Tibial nerve (tissue), 4 donors: ENCODE data around the gene LRRC31. TPM values are rescaled to one million over a fixed set of nuclear protein-coding genes. Genes with fewer than 3 reads are reported as not detected.

Experiments used
- DNase-seq, 2 donors: peaks; one replicate each; pipeline ENCODE4 v3.0.0-alpha.2; 2019; ENCODE audit warnings: low spot score in 2 of 2
- H3K27ac ChIP-seq, 4 donors: fragments of 200-600 bp; sonication (generic) in 3 of 4; one replicate each; pipeline ENCODE4 v1.5.1; 2017 to 2019; ENCODE audit warnings: mild to moderate bottlenecking in 1 of 4
- H3K27me3 ChIP-seq, 2 donors: fragments of 200-600 bp; sonication (generic) in 1 of 2; one replicate each; pipeline versions ENCODE4 v1.5.1 to v1.6.0; 2017 to 2019
- H3K36me3 ChIP-seq, 3 donors: fragments of 200-600 bp; sonication (generic); one replicate each; pipeline ENCODE4 v1.5.1; 2018 to 2019
- H3K4me1 ChIP-seq, 4 donors: fragments of 200-600 bp; sonication (generic) in 3 of 4; one replicate each; pipeline ENCODE4 v1.5.1; 2017 to 2019
- H3K4me3 ChIP-seq, 4 donors: fragments of 200-600 bp; sonication (generic) in 3 of 4; one replicate each; pipeline ENCODE4 v1.5.1; 2017 to 2019; ENCODE audit warnings: mild to moderate bottlenecking in 1 of 4, moderate library complexity in 1 of 4
- H3K9me3 ChIP-seq, 4 donors: fragments of 200-600 bp; sonication (generic) in 3 of 4; one replicate each; pipeline ENCODE4 v1.5.1; 2017 to 2019
- CTCF ChIP-seq, 5 experiments: fragments of 200-600 bp in 3 of 5; fragments of 450-650 bp in 2 of 5; sonication (generic) in 3 of 5; IDR thresholded peaks; one replicate each; pipeline ENCODE4 v1.5.1; 2016 to 2019; ENCODE audit warnings: antibody characterized with exemption in 5 of 5, mild to moderate bottlenecking in 3 of 5, moderate library complexity in 2 of 5
- EP300 ChIP-seq, 2 donors: sonication (generic); formaldehyde crosslinking; IDR thresholded peaks; one replicate each; pipeline ENCODE4 v1.6.1; 2017; ENCODE audit warnings: antibody characterized with exemption in 2 of 2, mild to moderate bottlenecking in 1 of 2
- POLR2A ChIP-seq, 2 donors: fragments of 450-650 bp; IDR thresholded peaks; one replicate each; pipeline ENCODE4 v1.6.1; 2017; ENCODE audit warnings: antibody characterized with exemption in 2 of 2, mild to moderate bottlenecking in 2 of 2, moderate library complexity in 2 of 2
- WGBS, 2 donors: methylation state at CpG; one replicate each; pipeline ENCODE4 v1.1.5; 2018; 5-methylcytosine and 5-hydroxymethylcytosine counted together
- total RNA-seq, 4 donors: library from RNA; depleted of rRNA; stranded (reverse); fragments of >200 nt; gene quantifications; one replicate each; pipeline ENCODE4 v1.1.0, GENCODE V29; 2016

The LRRC31 gene
- not detected for total RNA-seq

GRCh38 chr3:169869484-169870220, at the start of gene LRRC31:
Gene LRRC31 (minus strand): TSS chr3:169869935. CDS start chr3:169869807, 128 bp downstream.
- no peaks in the 10 kb centered on the region for H3K36me3 ChIP-seq
- 45 to 48% methylated on average over 2 of the region's 2 CpGs for WGBS, 2 donors
- H3K4me1 ChIP-seq, result peaks cover 0 to 3% (median 0%) of the 10 kb centered on the region in 4 donors
- no peak for TF ChIP-seq EP300 (IDR thresholded peaks at IDR 0.05)
- TF ChIP-seq POLR2A (IDR thresholded peaks at IDR 0.05), result no peak
- TF ChIP-seq CTCF (IDR thresholded peaks at IDR 0.05), result no peak
- H3K27me3 ChIP-seq, result no peaks in the 10 kb centered on the region
- H3K9me3 ChIP-seq, result no peaks in the 10 kb centered on the region
- no peak for DNase-seq
- H3K4me3 ChIP-seq, result no peak within 1 kb of the TSS
- H3K27ac ChIP-seq, result peak within 1 kb of the TSS in 1 of 4 donors; percentile 60

- no peaks in the 10 kb centered on the region for H3K9me3 ChIP-seq
- WGBS, 2 donors, result 72 to 78% methylated on average over 2 of the region's 2 CpGs
These were observed 44.6 kb upstream of the LRRC31 start for GRCh38 chr3:169914321-169914720.

GRCh38 chr3:169913323-169913722, 43.6 kb upstream of the LRRC31 start:
- WGBS, 2 donors, result 84 to 85% methylated on average over 3 of the region's 3 CpGs
- DNase-seq, result no peak
- no peak overlapping the region for H3K27ac ChIP-seq

More at GRCh38 chr3:169914321-169914720, 44.6 kb upstream of the LRRC31 start:
- no peaks in the 10 kb centered on the region for H3K27me3 ChIP-seq
- no peaks in the 10 kb centered on the region for H3K36me3 ChIP-seq
- no peak overlapping the region for H3K27ac ChIP-seq
- DNase-seq, result no peak
- no peak for TF ChIP-seq CTCF (IDR thresholded peaks at IDR 0.05)
- no peak for TF ChIP-seq POLR2A (IDR thresholded peaks at IDR 0.05)
- no peak for TF ChIP-seq EP300 (IDR thresholded peaks at IDR 0.05)
- no peak overlapping the region for H3K4me3 ChIP-seq
- H3K4me1 ChIP-seq, result no peaks in the 10 kb centered on the region

GRCh38 chr3:169911272-169911671, 41.5 kb upstream of the LRRC31 start, which contains the start of gene SAMD7:
Gene SAMD7 (plus strand): TSS chr3:169911572. CDS start chr3:169919499, 7,927 bp downstream.
- H3K4me3 ChIP-seq, result no peak within 1 kb of the TSS
- no peak for TF ChIP-seq CTCF (IDR thresholded peaks at IDR 0.05)
- TF ChIP-seq POLR2A (IDR thresholded peaks at IDR 0.05), result no peak
- no peak for TF ChIP-seq EP300 (IDR thresholded peaks at IDR 0.05)
- H3K4me1 ChIP-seq, result no peaks in the 10 kb centered on the region
- no peaks in the 10 kb centered on the region for H3K9me3 ChIP-seq
- 86 to 98% methylated on average over 1 of the region's 1 CpG for WGBS, 2 donors
- H3K27ac ChIP-seq, result no peak within 1 kb of the TSS
- H3K27me3 ChIP-seq, result no peaks in the 10 kb centered on the region
- H3K36me3 ChIP-seq, result no peaks in the 10 kb centered on the region
- no peak for DNase-seq

More at GRCh38 chr3:169913323-169913722, 43.6 kb upstream of the LRRC31 start:
- no peaks in the 10 kb centered on the region for H3K9me3 ChIP-seq
- TF ChIP-seq EP300 (IDR thresholded peaks at IDR 0.05), result no peak
- no peak for TF ChIP-seq POLR2A (IDR thresholded peaks at IDR 0.05)
- no peak for TF ChIP-seq CTCF (IDR thresholded peaks at IDR 0.05)
- H3K4me3 ChIP-seq, result no peak overlapping the region
- H3K4me1 ChIP-seq, result no peaks in the 10 kb centered on the region
- no peaks in the 10 kb centered on the region for H3K36me3 ChIP-seq
- H3K27me3 ChIP-seq, result no peaks in the 10 kb centered on the region

GRCh38 chr3:169907944-169908343, 38.2 kb upstream of the LRRC31 start:
- DNase-seq, result no peak
- TF ChIP-seq EP300 (IDR thresholded peaks at IDR 0.05) (no peak), POLR2A (IDR thresholded peaks at IDR 0.05) (no peak), CTCF (IDR thresholded peaks at IDR 0.05) (no peak)
- Histone ChIP-seq H3K4me1 (peaks cover 0 to 6% (median 0%) of the 10 kb centered on the region in 4 donors), H3K9me3 (no peaks in the 10 kb centered on the region), H3K4me3 (no peak overlapping the region), H3K27me3 (no peaks in the 10 kb centered on the region), H3K36me3 (no peaks in the 10 kb centered on the region), H3K27ac (no peak overlapping the region)
- 80 to 91% methylated on average over 4 of the region's 4 CpGs for WGBS, 2 donors
